HUDEP-2 (cell line): ENCODE results near the gene RBM33.

Source experiments
- DNase-seq, 76 experiments: peaks; one replicate each; lab custom pipeline; 2025; ENCODE audit not compliant: unreplicated experiment in 76 of 76; lab: John Stamatoyannopoulos, UW

The RBM33 gene

GRCh38 chr7:155764438-155764793 is 120.0 kb downstream of the RBM33 start:
- no peak for DNase-seq

GRCh38 chr7:155765458-155765857 is 121.0 kb downstream of the RBM33 start:
- no peak for DNase-seq

- DNase-seq, result no peak
Observed at GRCh38 chr7:155766386-155766785, 121.9 kb downstream of the RBM33 start.

GRCh38 chr7:155766966-155767916 is 122.8 kb downstream of the RBM33 start:
- DNase-seq, result no peak

- DNase-seq, result no peak
Observed at GRCh38 chr7:155769701-155770100, 125.2 kb downstream of the RBM33 start.

- no peak for DNase-seq
Observed at GRCh38 chr7:155770241-155770640, 125.8 kb downstream of the RBM33 start.

- no peak for DNase-seq
Observed at GRCh38 chr7:155773531-155773930, 129.1 kb downstream of the RBM33 start.

- DNase-seq, result no peak
Observed at GRCh38 chr7:155774947-155775346, 130.5 kb downstream of the RBM33 start.

GRCh38 chr7:155775691-155776090 is 131.2 kb downstream of the RBM33 start:
- no peak for DNase-seq

GRCh38 chr7:155776606-155777005 is 132.1 kb downstream of the RBM33 start:
- DNase-seq, result no peak

GRCh38 chr7:155778349-155778748 is 133.9 kb downstream of the RBM33 start:
- DNase-seq, result no peak

GRCh38 chr7:155780884-155781283 is 136.4 kb downstream of the RBM33 start:
- no peak for DNase-seq

GRCh38 chr7:155781433-155781832 is 137.0 kb downstream of the RBM33 start:
- no peak for DNase-seq

- DNase-seq, result no peak
Observed at GRCh38 chr7:155782466-155782865, 138.0 kb downstream of the RBM33 start.

- no peak for DNase-seq
Observed at GRCh38 chr7:155785536-155785935, 141.1 kb downstream of the RBM33 start.

- DNase-seq, result no peak
Observed at GRCh38 chr7:155786491-155786890, 142.0 kb downstream of the RBM33 start.

- DNase-seq, result no peak
Observed at GRCh38 chr7:155787171-155787851, 142.8 kb downstream of the RBM33 start.

GRCh38 chr7:155788616-155789000 is 144.1 kb downstream of the RBM33 start:
- DNase-seq, result no peak

- no peak for DNase-seq
Observed at GRCh38 chr7:155789001-155789725, 144.7 kb downstream of the RBM33 start.

GRCh38 chr7:155790666-155791065 is 146.2 kb downstream of the RBM33 start:
- no peak for DNase-seq

GRCh38 chr7:155791214-155791737 is 146.8 kb downstream of the RBM33 start:
- no peak for DNase-seq
